HCT116 (cell line): ENCODE results near the gene PRDM11. TPM values are rescaled to one million over a fixed set of nuclear protein-coding genes. Genes with fewer than 3 reads are reported as not detected.

Experiments
- ATAC-seq: fragments of 200-7000 bp; cut with Tn5 transposase; 2 replicates; pipeline ENCODE4 v1.9.1; 2020; ENCODE audit warnings: mild to moderate bottlenecking, moderate library complexity
- BruUV-seq: library from RNA; stranded (reverse); fragments of 400-500 nt; replicated peaks from 2 replicates; lab custom pipeline; 2021; lab: Mats Ljungman, UMichigan
- CTCF ChIA-PET: fragments of 300-600 bp; sonication (Branson Sonifier 250); formaldehyde crosslinking; loops from one replicate; lab custom pipeline; 2021; ENCODE audit warnings: antibody characterized with exemption; lab: Charles Lee
- POLR2A ChIA-PET: fragments of 300-600, 350-600 bp; sonication (Branson Sonifier 250); formaldehyde crosslinking; loops from one replicate; lab custom pipeline; 2021; ENCODE audit warnings: antibody characterized with exemption; lab: Charles Lee
- RAD21 ChIA-PET, 2 experiments: fragments of 300-600 bp; sonication (Branson Sonifier 250); formaldehyde crosslinking; loops; one replicate each; lab custom pipeline; 2023; ENCODE audit warnings: low total read pairs in 2 of 2; ENCODE audit not compliant: uncharacterized antibody in 2 of 2, unreplicated experiment in 2 of 2, low non-redundant PET in 1 of 2; lab: Charles Lee
- DNase-seq: peaks from one replicate; pipeline ENCODE4 v3.0.0-alpha.2; 2010; ENCODE audit warnings: low read depth, low spot score
- H2AFZ ChIP-seq: fragments of 200-600 bp; shearing (Covaris generic), sonication (generic); 2 replicates; pipeline ENCODE4 v1.6.1; 2017; ENCODE audit warnings: low read depth, mixed run types, mixed read lengths, antibody characterized with exemption, low read length; ENCODE audit not compliant: poor library complexity, severe bottlenecking
- H3K27ac ChIP-seq: 2 replicates; pipeline ENCODE4 v1.5.1; 2012; ENCODE audit warnings: low read depth, low read length
- H3K27me3 ChIP-seq: fragments of 200-600 bp; sonication (generic); 2 replicates; pipeline ENCODE4 v1.6.1; 2016; ENCODE audit warnings: mixed run types, low read length, mixed read lengths; ENCODE audit not compliant: insufficient read depth
- H3K36me3 ChIP-seq, 2 experiments: fragments of 200-500 bp in 1 of 2; fragments of 200-600 bp in 1 of 2; sonication (Bioruptor generic) in 1 of 2; sonication (generic) in 1 of 2; 2 replicates each; pipeline versions ENCODE4 v1.5.1 to v1.6.1; 2014 to 2016; ENCODE audit warnings: low read length in 2 of 2, inconsistent platforms in 1 of 2, mixed read lengths in 1 of 2, mixed run types in 1 of 2; ENCODE audit not compliant: insufficient read depth in 2 of 2, control insufficient read depth in 1 of 2
- H3K4me1 ChIP-seq, 2 experiments: fragments of 200-600 bp in 1 of 2; sonication (generic) in 1 of 2; 2 replicates each; pipeline versions ENCODE4 v1.5.1 to v1.6.1; 2012 to 2017; ENCODE audit warnings: low read length in 2 of 2, inconsistent platforms in 1 of 2, mild to moderate bottlenecking in 1 of 2, mixed read lengths in 1 of 2, mixed run types in 1 of 2, moderate library complexity in 1 of 2; ENCODE audit not compliant: insufficient read depth in 2 of 2, control insufficient read depth in 1 of 2
- H3K4me2 ChIP-seq: fragments of 200-600 bp; sonication (generic); 2 replicates; pipeline ENCODE4 v1.6.1; 2017; ENCODE audit warnings: mixed run types, low read length, mixed read lengths
- H3K4me3 ChIP-seq, 2 experiments: fragments of 200-600 bp in 1 of 2; sonication (generic) in 1 of 2; replicated peaks in 1 of 2; 2 replicates each; pipeline ENCODE4 v1.5.1; 2011 to 2016; ENCODE audit warnings: low read length in 2 of 2, control low read depth in 1 of 2, low read depth in 1 of 2, mild to moderate bottlenecking in 1 of 2, mixed read lengths in 1 of 2, mixed run types in 1 of 2
- H3K79me2 ChIP-seq: fragments of 200-600 bp; sonication (generic); 2 replicates; pipeline ENCODE4 v1.6.1; 2017; ENCODE audit warnings: mild to moderate bottlenecking, mixed run types, low read length, moderate library complexity, mixed read lengths; ENCODE audit not compliant: insufficient read depth
- H3K9ac ChIP-seq: fragments of 200-600 bp; sonication (generic); 2 replicates; pipeline ENCODE4 v1.6.1; 2016; ENCODE audit warnings: low read length, mixed read lengths
- H3K9me2 ChIP-seq: fragments of 200-600 bp; sonication (generic), shearing (Covaris generic); 2 replicates; pipeline ENCODE4 v1.6.1; 2017; ENCODE audit warnings: mixed run types, mild to moderate bottlenecking, moderate library complexity; ENCODE audit not compliant: insufficient read depth
- H3K9me3 ChIP-seq, 2 experiments: fragments of 200-500 bp in 1 of 2; fragments of 200-600 bp in 1 of 2; sonication (Bioruptor generic) in 1 of 2; sonication (generic) in 1 of 2; 2 replicates each; pipeline ENCODE4 v1.6.1; 2014 to 2017; ENCODE audit warnings: low read length in 2 of 2, mixed read lengths in 2 of 2, inconsistent platforms in 1 of 2, low read depth in 1 of 2, mild to moderate bottlenecking in 1 of 2, mixed run types in 1 of 2, moderate library complexity in 1 of 2; ENCODE audit not compliant: control insufficient read depth in 1 of 2, insufficient read depth in 1 of 2
- H4K20me1 ChIP-seq: fragments of 200-600 bp; sonication (generic), shearing (Covaris generic); 2 replicates; pipeline ENCODE4 v1.6.1; 2017; ENCODE audit warnings: mixed run types, mild to moderate bottlenecking, moderate library complexity; ENCODE audit not compliant: insufficient read depth
- EGR1 ChIP-seq: IDR thresholded peaks from 2 replicates; pipeline ENCODE4 v1.6.1; 2012; ENCODE audit warnings: low read depth
- FOSL1 ChIP-seq: IDR thresholded peaks from 2 replicates; pipeline ENCODE4 v1.6.1; 2012; ENCODE audit warnings: low read depth
- POLR2A ChIP-seq: IDR thresholded peaks from 2 replicates; pipeline ENCODE4 v1.7.0; 2011; ENCODE audit warnings: borderline replicate concordance; ENCODE audit not compliant: insufficient read depth, insufficient read length; ENCODE audit errors: extremely low read depth
- POLR2AphosphoS5 ChIP-seq: IDR thresholded peaks from 2 replicates; pipeline ENCODE4 v1.6.1; 2011; ENCODE audit warnings: mild to moderate bottlenecking, low read depth, low read length, moderate library complexity
- RAD21 ChIP-seq: IDR thresholded peaks from 2 replicates; pipeline ENCODE4 v1.6.1; 2012; ENCODE audit warnings: low read depth, mild to moderate bottlenecking
- intact Hi-C: fragments of 100-400 bp; cut with micrococcal nuclease; formaldehyde crosslinking; loops from 2 replicates; pipeline ENCODE4 v1.10.0; 2022
- total RNA-seq: library from RNA; stranded (reverse); gene quantifications from one replicate; pipeline ENCODE4 v1.2.1, GENCODE V29; 2021; ENCODE audit not compliant: unreplicated experiment
- TF ChIP-seq, protein P1 (sequence below): IDR thresholded peaks from 2 replicates; pipeline ENCODE4 v1.6.1; 2011; ENCODE audit warnings: mild to moderate bottlenecking, low read length, moderate library complexity; ENCODE audit not compliant: insufficient replicate concordance; ENCODE audit errors: extremely low read depth
- TF ChIP-seq, protein P2 (sequence below): IDR thresholded peaks from 2 replicates; pipeline ENCODE4 v1.6.1; 2012; ENCODE audit warnings: low read depth

Gene PRDM11
- total RNA-seq, 1 experiment from 2014 or later: 9.3 TPM

- Histone ChIP-seq H2AFZ (no peak overlapping the region), H3K79me2 (no peaks in the 10 kb centered on the region), H3K9me3 (no peaks in the 10 kb centered on the region), H4K20me1 (no peaks in the 10 kb centered on the region), H3K9ac (no peak overlapping the region), H3K27me3 (no peaks in the 10 kb centered on the region), H3K27ac (no peak overlapping the region), H3K36me3 (no peaks in the 10 kb centered on the region), H3K9me2 (no peaks in the 10 kb centered on the region), H3K4me3 (no peak overlapping the region), H3K4me1 (peaks cover 0 to 14% of the 10 kb centered on the region in 2 experiments; a peak in 2 of 4 replicates), H3K4me2 (no peak overlapping the region)
- ChIA-PET CTCF (interaction anchor here (0.6 to 10.7 kb wide), 4 partner anchors 170 to 486 kb away, joined by 3 to 236 read pairs (median 28); no protein-coding TSS in a partner anchor), RAD21 (interaction anchor here in 1 of 2 experiments (0.7 kb wide), 1 partner anchor 223 kb away, joined by 3 read pairs; no protein-coding TSS in a partner anchor), POLR2A (no interaction called here)
- DNase-seq: no peak
- no TSS peak for BruUV-seq
- TF ChIP-seq FOSL1 (no peak), EGR1 (no peak), RAD21 (no peak), POLR2AphosphoS5 (no peak), POLR2A (no peak)
- TF ChIP-seq, protein P1, sequence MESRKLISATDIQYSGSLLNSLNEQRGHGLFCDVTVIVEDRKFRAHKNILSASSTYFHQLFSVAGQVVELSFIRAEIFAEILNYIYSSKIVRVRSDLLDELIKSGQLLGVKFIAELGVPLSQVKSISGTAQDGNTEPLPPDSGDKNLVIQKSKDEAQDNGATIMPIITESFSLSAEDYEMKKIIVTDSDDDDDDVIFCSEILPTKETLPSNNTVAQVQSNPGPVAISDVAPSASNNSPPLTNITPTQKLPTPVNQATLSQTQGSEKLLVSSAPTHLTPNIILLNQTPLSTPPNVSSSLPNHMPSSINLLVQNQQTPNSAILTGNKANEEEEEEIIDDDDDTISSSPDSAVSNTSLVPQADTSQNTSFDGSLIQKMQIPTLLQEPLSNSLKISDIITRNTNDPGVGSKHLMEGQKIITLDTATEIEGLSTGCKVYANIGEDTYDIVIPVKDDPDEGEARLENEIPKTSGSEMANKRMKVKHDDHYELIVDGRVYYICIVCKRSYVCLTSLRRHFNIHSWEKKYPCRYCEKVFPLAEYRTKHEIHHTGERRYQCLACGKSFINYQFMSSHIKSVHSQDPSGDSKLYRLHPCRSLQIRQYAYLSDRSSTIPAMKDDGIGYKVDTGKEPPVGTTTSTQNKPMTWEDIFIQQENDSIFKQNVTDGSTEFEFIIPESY: no peak
- TF ChIP-seq, protein P2, sequence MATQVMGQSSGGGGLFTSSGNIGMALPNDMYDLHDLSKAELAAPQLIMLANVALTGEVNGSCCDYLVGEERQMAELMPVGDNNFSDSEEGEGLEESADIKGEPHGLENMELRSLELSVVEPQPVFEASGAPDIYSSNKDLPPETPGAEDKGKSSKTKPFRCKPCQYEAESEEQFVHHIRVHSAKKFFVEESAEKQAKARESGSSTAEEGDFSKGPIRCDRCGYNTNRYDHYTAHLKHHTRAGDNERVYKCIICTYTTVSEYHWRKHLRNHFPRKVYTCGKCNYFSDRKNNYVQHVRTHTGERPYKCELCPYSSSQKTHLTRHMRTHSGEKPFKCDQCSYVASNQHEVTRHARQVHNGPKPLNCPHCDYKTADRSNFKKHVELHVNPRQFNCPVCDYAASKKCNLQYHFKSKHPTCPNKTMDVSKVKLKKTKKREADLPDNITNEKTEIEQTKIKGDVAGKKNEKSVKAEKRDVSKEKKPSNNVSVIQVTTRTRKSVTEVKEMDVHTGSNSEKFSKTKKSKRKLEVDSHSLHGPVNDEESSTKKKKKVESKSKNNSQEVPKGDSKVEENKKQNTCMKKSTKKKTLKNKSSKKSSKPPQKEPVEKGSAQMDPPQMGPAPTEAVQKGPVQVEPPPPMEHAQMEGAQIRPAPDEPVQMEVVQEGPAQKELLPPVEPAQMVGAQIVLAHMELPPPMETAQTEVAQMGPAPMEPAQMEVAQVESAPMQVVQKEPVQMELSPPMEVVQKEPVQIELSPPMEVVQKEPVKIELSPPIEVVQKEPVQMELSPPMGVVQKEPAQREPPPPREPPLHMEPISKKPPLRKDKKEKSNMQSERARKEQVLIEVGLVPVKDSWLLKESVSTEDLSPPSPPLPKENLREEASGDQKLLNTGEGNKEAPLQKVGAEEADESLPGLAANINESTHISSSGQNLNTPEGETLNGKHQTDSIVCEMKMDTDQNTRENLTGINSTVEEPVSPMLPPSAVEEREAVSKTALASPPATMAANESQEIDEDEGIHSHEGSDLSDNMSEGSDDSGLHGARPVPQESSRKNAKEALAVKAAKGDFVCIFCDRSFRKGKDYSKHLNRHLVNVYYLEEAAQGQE: no peak
- no peak for ATAC-seq
- intact Hi-C loops: no loop called here
These were observed 38.1 kb upstream of the PRDM11 start for GRCh38 chr11:45108070-45109064.
